GM10266 (cell line): Measurements from ENCODE around the gene PCDH11Y.
"Not testable (repeated sequence)": the region's sequence is repeated elsewhere in the genome, so short reads cannot be mapped to it uniquely, and the experiment has no call there.

ENCODE experiments used
- DNase-seq: peaks from one replicate; pipeline ENCODE4 v3.0.0; 2012; ENCODE audit errors: extremely low spot score

The PCDH11Y gene

GRCh38 chrY:5000057-5000456 lies at the start of gene PCDH11Y:
TSS of gene PCDH11Y (plus strand) at chrY:5000296. CDS start at chrY:5057100, 56,804 bp downstream.
- not testable (repeated sequence) for DNase-seq

- DNase-seq: not testable (repeated sequence)
Measured at GRCh38 chrY:4967894-4968293, 32.2 kb upstream of the PCDH11Y start.

GRCh38 chrY:4991743-4992400 lies 8.2 kb upstream of the PCDH11Y start:
- not testable (repeated sequence) for DNase-seq

GRCh38 chrY:4994892-4995291 lies 5.2 kb upstream of the PCDH11Y start:
- DNase-seq: not testable (repeated sequence)

- not testable (repeated sequence) for DNase-seq
Measured at GRCh38 chrY:5002476-5003184, 2.5 kb downstream of the PCDH11Y start.

- DNase-seq: not testable (repeated sequence)
Measured at GRCh38 chrY:5038972-5039523, 39.0 kb downstream of the PCDH11Y start.

GRCh38 chrY:5083017-5083416 lies 82.9 kb downstream of the PCDH11Y start:
- not testable (repeated sequence) for DNase-seq

- not testable (repeated sequence) for DNase-seq
Measured at GRCh38 chrY:5182998-5183397, 182.9 kb downstream of the PCDH11Y start.

- DNase-seq: not testable (repeated sequence)
Measured at GRCh38 chrY:5215116-5215515, 215.0 kb downstream of the PCDH11Y start.

GRCh38 chrY:5324931-5325330 lies 324.8 kb downstream of the PCDH11Y start:
- not testable (repeated sequence) for DNase-seq

- DNase-seq: not testable (repeated sequence)
Measured at GRCh38 chrY:5342220-5342619, 342.1 kb downstream of the PCDH11Y start.

GRCh38 chrY:5543705-5544104 lies 543.6 kb downstream of the PCDH11Y start:
- DNase-seq: not testable (repeated sequence)

- DNase-seq: not testable (repeated sequence)
Measured at GRCh38 chrY:5638589-5638988, 638.5 kb downstream of the PCDH11Y start.

- not testable (repeated sequence) for DNase-seq
Measured at GRCh38 chrY:5679265-5679664, 679.2 kb downstream of the PCDH11Y start.

- DNase-seq: not testable (repeated sequence)
Measured at GRCh38 chrY:5708727-5709126, 708.6 kb downstream of the PCDH11Y start.

GRCh38 chrY:5709788-5710381 lies 709.8 kb downstream of the PCDH11Y start:
- DNase-seq: not testable (repeated sequence)

- not testable (repeated sequence) for DNase-seq
Measured at GRCh38 chrY:5761403-5761802, 761.3 kb downstream of the PCDH11Y start.

GRCh38 chrY:5776485-5776884 lies 776.4 kb downstream of the PCDH11Y start:
- DNase-seq: not testable (repeated sequence)
